Fibroblast of lung (primary cell): ENCODE data around the gene MRPS5.

Source experiments
- CTCF ChIP-seq, 2 donors: IDR thresholded peaks in 1 of 2; conservative IDR thresholded peaks in 1 of 2; 1 replicate in 1 of 2; 2 replicates in 1 of 2; pipeline ENCODE4 v1.5.1; 2011 to 2012; ENCODE audit warnings: low read length in 2 of 2, control low read depth in 1 of 2, inconsistent platforms in 1 of 2, low read depth in 1 of 2, mild to moderate bottlenecking in 1 of 2
- EZH2 ChIP-seq: IDR thresholded peaks from 2 replicates; pipeline ENCODE4 v1.5.1; 2012; ENCODE audit warnings: low read length, control low read depth, mild to moderate bottlenecking; ENCODE audit errors: missing control alignments

GRCh38 chr2:95072424-95072823 lies 49.2 kb downstream of the MRPS5 start:
- no peak for TF ChIP-seq CTCF (conservative IDR thresholded peaks at IDR 0.05 in 1 of 2, IDR thresholded peaks at IDR 0.05 in 1 of 2; ENCODE audit: low read depth in 1 of 2, low read length in 2 of 2)
- no peak for TF ChIP-seq EZH2
